HT-29 (cell line): ENCODE measurements around the gene ZSWIM5. TPM values are rescaled to one million over a fixed set of nuclear protein-coding genes. Genes with fewer than 3 reads are reported as not detected.
"Not testable (repeated sequence)": the region's sequence is repeated elsewhere in the genome, so short reads cannot be mapped to it uniquely, and the experiment has no call there.

Experiments used
- DNase-seq: peaks from one replicate; pipeline ENCODE4 v3.0.0-alpha.2; 2015; ENCODE audit warnings: low spot score
- total RNA-seq: library from RNA; depleted of rRNA; stranded (reverse); fragments of >200 nt; shearing (Covaris generic); gene quantifications from 2 replicates; pipeline ENCODE4 v1.2.3, GENCODE V29; 2014

ZSWIM5 gene
- total RNA-seq, 1 experiment from 2014 or later: 0.71 TPM

GRCh38 chr1:45148209-45148825 lies 58.1 kb downstream of the ZSWIM5 start:
- DNase-seq: no peak

GRCh38 chr1:45146833-45147232 lies 59.6 kb downstream of the ZSWIM5 start:
- no peak for DNase-seq

- DNase-seq: no peak
Measured at GRCh38 chr1:45141247-45142003, 65.0 kb downstream of the ZSWIM5 start.

GRCh38 chr1:45136984-45137383 lies 69.4 kb downstream of the ZSWIM5 start:
- DNase-seq: no peak

- no peak for DNase-seq
Measured at GRCh38 chr1:45135316-45135715, 71.1 kb downstream of the ZSWIM5 start.

GRCh38 chr1:45134461-45134873 lies 71.9 kb downstream of the ZSWIM5 start:
- DNase-seq: peak; percentile 33

GRCh38 chr1:45132719-45133118 lies 73.7 kb downstream of the ZSWIM5 start:
- not testable (repeated sequence) for DNase-seq

- DNase-seq: no peak
Measured at GRCh38 chr1:45123358-45123757, 83.0 kb downstream of the ZSWIM5 start.

- no peak for DNase-seq
Measured at GRCh38 chr1:45122724-45123123, 83.7 kb downstream of the ZSWIM5 start.

GRCh38 chr1:45117766-45118165 lies 88.6 kb downstream of the ZSWIM5 start:
- no peak for DNase-seq

GRCh38 chr1:45116820-45117219 lies 89.6 kb downstream of the ZSWIM5 start:
- no peak for DNase-seq

GRCh38 chr1:45116340-45116739 lies 90.1 kb downstream of the ZSWIM5 start:
- no peak for DNase-seq

GRCh38 chr1:45115198-45115597 lies 91.2 kb downstream of the ZSWIM5 start:
- DNase-seq: not testable (repeated sequence)

GRCh38 chr1:45112661-45113060 lies 93.7 kb downstream of the ZSWIM5 start:
- DNase-seq: no peak

GRCh38 chr1:45111239-45111638 lies 95.2 kb downstream of the ZSWIM5 start:
- no peak for DNase-seq

GRCh38 chr1:45107782-45108181 lies 98.6 kb downstream of the ZSWIM5 start:
- DNase-seq: no peak

GRCh38 chr1:45106864-45107263 lies 99.5 kb downstream of the ZSWIM5 start:
- DNase-seq: peak; percentile 12

GRCh38 chr1:45106156-45106545 lies 100.3 kb downstream of the ZSWIM5 start:
- not testable (repeated sequence) for DNase-seq

GRCh38 chr1:45105486-45106155 lies 100.8 kb downstream of the ZSWIM5 start:
- DNase-seq: not testable (repeated sequence)

GRCh38 chr1:45103534-45103933 lies 102.9 kb downstream of the ZSWIM5 start:
- DNase-seq: no peak

GRCh38 chr1:45101947-45102346 lies 104.5 kb downstream of the ZSWIM5 start:
- no peak for DNase-seq

GRCh38 chr1:45101528-45101927 lies 104.9 kb downstream of the ZSWIM5 start:
- not testable (repeated sequence) for DNase-seq

GRCh38 chr1:45097944-45098343 lies 108.5 kb downstream of the ZSWIM5 start:
- DNase-seq: no peak
